Transverse colon (tissue), 4 donors: ENCODE data around the gene RASSF1.

ENCODE experiments used
- CTCF ChIP-seq, 5 experiments: fragments of 200-600 bp in 3 of 5; fragments of 450-650 bp in 2 of 5; sonication (generic) in 3 of 5; IDR thresholded peaks; 1 replicate in 2 of 5; 2 replicates in 3 of 5; pipeline ENCODE4 v1.5.1; 2016 to 2017; ENCODE audit warnings: antibody characterized with exemption in 5 of 5, inconsistent platforms in 3 of 5, mild to moderate bottlenecking in 2 of 5, moderate library complexity in 1 of 5
- POLR2A ChIP-seq: fragments of 450-650 bp; IDR thresholded peaks from one replicate; pipeline ENCODE4 v1.6.1; 2016; ENCODE audit warnings: antibody characterized with exemption, mild to moderate bottlenecking, moderate library complexity
- POLR2AphosphoS5 ChIP-seq, 3 donors: sonication (generic); formaldehyde crosslinking; IDR thresholded peaks; one replicate each; pipeline ENCODE4 v1.6.1; 2016; ENCODE audit warnings: antibody characterized with exemption in 3 of 3

GRCh38 chr3:50297896-50298725, 42.5 kb downstream of the RASSF1 start:
- TF ChIP-seq POLR2AphosphoS5 (IDR thresholded peaks at IDR 0.05): no peak
- no peak for TF ChIP-seq CTCF (IDR thresholded peaks at IDR 0.05)
- no peak for TF ChIP-seq POLR2A
